Measurements from ENCODE around the gene RELL1.
A peak's percentile ranks its signal among the peaks of the same experiment; 100 is the strongest.
"Not testable (repeated sequence)": the region's sequence is repeated elsewhere in the genome, so short reads cannot be mapped to it uniquely, and the experiment has no call there.

The RELL1 gene

DNA sequence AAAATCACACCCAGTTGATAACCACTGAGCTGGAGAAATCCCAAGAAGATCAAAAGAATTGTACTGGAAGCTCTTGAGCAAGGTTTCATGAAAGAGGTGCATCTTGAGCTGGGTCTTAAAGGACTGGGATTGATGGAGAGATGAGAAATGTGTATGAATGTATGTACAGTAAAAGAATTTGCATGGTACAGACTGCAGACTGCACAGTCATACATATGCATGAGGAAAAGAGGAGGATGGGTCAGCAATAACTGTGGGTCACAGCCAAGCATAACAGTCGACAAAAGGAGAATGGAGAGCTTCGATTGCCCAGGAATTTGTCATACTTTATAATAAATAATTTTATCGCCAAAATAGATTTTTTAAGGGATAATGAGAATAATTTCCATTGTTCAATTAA lies 4.8 kb upstream of the RELL1 start:
- DNase-seq = no peak

DNA sequence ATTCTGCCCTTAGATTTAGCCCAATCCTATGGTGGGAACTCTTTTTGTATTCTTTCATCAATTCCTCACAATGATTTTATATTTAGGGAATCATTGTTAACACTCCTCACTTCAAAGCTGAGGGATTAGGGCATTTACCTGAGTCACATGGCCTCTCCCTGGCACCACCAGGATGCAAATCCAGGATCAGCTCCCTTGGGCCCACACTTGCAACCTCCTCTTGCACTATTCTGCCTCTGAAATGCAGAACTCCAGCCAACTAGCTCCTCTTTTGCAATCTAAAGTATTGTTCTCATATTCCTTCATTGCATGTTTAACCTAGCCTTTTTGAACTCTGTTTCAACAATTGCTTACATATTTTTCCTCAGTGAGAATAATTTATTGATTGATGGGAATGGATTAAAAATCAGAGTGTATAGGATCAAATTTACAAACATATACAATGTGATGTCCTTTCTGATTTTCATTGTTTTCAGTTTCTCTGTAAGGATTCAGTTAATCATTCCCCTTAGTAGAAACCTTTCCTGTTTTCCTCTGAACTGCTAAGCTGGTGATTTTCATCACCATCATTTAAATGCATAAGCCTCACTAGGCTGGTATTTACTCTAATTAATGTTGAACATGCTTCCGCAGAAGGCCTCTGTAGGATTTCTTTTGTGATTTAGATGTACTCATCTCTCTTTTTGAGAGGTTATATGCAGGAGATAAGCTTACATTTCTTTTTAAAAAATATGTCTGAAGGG lies 3.3 kb upstream of the RELL1 start:
- no peak for DNase-seq

DNA sequence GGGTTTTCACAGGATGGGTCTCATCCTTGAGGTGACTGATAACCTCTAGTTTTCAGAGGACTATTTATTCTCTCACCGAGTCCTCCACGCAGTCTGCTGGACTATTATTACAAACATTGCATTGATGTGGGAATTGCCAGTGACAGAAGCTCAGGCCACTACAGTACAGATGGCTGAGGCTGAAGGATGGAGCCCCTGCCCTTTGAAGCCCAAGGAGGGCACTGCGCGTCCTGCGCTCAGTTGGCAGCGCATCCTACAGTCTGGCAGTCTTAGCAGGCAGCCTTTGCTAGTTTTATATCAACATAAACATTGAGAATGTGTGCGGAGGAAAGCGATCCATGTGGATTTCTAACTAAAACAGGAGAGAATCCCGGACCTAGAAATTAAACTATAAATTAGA lies 1.5 kb upstream of the RELL1 start:
- DNase-seq = no peak

DNA sequence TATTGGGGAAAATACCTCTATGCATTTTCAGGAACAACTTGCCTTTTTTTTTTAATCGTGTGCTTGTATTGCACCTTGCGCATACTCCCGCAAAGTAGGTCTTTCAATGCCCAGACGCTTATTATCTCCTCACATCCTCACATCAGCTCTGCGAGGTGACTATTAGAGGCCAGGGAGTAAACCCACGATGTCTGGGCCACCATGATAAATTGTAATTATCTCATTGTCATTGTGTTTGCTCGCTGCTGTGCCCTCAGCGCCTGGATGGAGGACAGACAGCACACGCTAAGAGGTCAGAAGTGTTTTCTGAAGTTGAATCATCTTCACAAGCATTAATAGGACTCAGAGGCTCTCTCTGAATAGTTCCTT lies 1.0 kb upstream of the RELL1 start:
- no peak for DNase-seq

DNA sequence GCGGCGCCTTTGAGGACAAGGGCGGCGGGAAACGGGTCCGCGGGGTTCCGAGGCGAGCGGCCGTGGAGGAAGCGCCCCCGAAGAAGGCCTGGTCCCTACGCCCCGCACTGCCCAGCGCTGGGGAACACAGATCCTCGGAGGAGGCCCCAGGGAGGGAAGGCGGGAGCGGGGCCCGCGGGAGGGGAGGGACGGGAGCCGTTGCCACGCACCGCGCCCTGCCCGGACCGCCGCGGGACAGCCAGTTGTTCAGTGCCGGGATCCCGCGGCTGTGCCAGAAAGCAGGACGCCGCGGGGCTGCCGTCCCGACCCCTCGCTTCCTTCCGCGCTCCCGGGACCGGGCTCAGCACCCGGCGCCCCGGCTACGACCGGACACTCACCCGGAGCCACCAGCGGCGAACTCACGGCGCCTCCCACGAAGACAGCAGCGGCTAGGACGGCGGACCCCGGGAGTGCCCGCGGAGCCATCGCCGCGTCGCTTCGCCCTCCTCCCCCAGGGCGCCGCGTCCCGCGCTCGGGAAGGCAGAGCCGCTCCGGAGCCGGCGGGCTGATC lies 278 bp downstream of the RELL1 start:
- DNase-seq = peak; percentile 56

DNA sequence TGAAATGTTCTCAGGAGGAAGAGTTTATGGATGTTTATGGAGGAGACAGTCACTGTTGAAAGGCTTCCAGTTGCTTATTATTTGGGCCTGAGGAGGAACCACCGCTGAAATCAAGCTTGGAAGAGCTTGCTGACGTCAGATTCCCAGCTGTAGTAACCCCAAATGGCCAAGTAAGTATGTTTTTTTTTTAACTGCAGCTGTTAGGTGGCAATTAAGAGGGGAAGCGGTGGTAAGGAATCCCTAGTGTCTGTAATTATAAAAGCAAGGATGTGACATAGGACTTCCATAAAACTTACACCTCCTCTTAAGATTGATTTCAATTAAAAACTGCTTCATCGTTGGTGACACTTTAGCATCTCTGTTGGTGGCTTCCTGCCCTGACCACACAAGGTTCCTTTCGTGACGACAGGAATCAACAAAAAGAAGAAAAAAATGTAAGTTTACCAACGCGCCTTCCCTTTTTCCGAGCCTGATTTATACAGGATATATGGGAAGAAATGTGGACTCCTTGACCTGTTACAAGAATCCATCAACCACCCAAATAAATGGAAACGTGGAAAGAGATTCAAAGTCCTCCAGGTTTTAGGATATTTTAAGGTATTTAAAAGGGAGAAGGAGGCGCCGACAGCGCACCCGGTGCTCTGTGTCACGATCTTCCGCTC lies 884 bp downstream of the RELL1 start:
- DNase-seq = peak; percentile 70

DNA sequence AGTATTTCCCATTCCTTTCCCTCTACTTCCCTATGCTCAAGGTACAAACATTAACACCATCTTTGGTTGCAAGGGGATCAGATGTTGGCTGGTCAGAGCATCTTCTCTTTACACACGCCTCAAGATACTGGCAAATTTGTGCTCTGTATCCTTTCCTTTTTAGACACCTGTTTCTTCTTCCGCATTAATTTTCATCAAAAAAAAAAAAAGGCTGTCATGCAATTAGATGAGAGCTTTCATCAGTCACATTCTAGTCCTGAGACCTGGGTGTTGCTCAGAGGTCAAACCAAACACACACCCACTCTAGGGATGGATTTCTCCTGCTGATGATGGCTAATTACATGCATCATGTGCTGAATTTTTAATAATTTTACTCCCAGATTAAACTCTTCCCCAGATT lies 2.0 kb downstream of the RELL1 start:
- DNase-seq = no peak

DNA sequence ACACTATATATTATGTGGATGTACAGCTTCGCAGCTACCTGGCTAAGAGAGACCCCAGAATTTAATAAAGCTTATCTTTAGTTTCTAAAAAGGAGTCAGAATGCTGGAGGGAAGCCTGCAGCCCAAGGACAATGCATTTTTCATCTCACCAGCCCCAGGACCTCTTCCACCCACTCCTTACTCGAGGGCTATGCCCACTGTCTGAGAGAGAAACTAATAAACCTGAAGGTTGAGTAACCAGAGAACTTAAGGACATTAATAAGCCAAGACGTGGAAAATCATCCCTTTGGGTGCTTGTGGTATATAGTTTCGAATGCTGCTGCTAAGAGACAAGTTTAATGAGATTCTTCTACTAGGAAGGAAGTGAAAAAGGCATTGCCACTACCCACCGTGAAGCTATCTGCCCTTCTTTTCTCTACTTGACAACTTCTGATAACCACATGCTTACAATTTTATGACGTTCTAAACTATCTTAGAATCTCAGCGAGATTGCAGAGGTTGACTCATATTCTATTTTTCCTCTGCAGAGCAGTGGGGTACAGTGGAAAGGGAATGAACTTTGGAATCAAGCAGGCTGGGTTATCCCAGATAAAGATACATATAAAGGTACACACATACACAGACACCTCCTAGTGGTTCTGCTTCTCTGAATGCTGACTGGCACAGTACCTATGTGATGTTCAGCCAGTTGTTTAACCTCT lies 3.3 kb downstream of the RELL1 start:
- DNase-seq = peak; percentile 56

DNA sequence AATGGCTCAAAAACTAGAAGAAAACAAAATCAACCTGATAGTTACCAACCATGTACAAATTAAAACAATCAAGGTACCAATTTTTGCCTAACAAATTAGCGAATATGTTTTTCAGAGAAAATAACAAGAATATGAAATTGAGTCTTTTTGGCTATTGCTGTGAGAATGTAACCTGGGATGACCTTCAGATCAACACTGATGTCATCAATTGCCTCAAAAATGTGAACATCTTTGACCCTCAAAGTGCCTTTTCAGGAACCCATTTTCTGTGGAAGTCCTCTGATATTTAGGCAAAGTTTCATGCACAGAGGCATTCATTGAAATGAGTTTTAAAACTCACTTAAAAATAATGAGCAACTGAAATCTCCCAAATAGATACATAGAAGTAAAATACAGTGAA lies 6.1 kb downstream of the RELL1 start:
- no peak for DNase-seq

DNA sequence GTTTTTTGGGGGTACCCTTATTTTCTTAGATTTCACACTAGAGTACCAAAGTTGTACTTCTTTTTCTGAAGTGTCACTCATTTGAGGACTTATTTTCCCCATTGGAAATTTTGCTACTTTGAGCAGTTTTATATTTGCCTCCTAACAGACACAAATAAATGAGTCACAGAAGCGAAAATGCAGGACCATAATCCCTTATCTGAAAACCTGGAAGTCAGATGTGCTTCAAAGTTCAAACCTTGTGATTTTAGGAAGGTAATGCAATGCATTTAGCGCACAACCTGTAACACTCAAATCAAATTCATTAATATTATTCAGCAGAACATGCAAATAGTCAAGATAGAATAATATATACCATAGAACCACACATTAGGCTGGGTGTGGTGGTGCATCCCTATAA lies 6.9 kb downstream of the RELL1 start:
- no peak for DNase-seq

DNA sequence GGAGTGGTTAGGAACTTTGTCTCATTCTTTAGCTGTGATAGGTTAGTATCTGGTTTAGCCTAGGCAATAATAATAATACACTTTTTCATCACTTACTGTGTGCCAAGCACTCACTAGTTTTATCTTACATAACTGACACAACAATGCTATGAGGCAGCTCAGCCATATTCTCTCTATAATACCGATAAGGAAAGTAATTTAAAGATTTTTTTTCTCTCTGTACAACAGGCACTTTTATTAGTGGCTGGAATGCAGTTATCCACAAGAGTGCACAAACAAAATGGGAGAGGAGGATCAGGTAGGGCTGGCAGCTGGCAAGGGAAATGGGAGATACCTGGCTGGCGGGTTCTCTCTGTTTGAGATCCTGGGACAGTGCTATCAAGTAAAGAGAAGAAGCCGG lies 7.6 kb downstream of the RELL1 start:
- DNase-seq = no peak

DNA sequence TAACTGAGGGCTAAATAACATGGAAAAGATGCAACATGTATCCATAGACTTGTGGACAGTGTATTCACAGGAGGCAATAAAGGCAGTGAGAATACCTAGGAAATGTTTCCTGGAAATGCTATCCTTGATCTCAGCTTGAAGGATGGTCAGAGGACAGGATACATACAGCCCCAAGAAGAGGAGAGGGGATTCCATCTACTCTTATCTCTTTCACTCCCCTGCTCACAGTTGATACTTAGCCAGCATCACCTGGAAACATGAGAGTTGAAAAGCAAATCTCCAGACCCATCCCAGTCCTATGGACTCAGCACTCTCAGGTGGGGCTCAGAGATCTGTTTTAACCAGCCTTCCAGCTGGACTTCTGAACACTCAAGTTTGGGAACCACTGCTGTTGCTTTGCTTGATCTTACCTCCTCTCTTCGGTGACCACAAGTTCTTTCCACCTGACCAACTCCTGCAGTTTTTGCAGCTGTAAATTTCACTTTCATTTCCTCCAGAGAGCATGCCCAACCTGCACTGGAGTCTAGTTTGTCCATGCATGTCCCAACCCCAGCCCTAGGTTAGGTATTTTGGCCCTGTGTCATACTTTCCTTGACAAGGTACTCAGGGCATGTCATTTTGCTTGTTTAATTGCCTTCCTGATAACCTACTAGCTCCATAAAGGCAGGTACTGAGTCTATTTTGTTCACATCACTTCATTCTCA lies 10.4 kb downstream of the RELL1 start:
- DNase-seq = peak; percentile 52

DNA sequence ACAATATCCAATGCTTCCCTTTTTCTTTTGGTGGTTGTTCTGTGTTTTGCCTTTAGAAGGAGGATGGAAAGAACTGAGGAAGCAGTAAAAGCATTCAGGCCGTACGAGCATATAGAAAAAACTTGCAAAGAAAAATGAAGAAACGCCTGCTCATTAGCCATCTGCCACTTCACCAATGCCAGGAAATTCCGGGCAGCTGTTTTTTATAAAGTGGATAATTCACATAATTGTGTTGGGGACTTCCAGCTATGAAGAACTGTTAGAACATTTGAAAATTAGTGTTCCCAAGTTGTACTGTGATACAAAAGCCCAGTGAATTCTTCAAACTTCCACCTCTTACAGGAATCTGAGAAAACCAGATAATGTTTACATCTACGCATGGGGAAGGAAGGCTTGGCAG lies 11.7 kb downstream of the RELL1 start:
- no peak for DNase-seq

DNA sequence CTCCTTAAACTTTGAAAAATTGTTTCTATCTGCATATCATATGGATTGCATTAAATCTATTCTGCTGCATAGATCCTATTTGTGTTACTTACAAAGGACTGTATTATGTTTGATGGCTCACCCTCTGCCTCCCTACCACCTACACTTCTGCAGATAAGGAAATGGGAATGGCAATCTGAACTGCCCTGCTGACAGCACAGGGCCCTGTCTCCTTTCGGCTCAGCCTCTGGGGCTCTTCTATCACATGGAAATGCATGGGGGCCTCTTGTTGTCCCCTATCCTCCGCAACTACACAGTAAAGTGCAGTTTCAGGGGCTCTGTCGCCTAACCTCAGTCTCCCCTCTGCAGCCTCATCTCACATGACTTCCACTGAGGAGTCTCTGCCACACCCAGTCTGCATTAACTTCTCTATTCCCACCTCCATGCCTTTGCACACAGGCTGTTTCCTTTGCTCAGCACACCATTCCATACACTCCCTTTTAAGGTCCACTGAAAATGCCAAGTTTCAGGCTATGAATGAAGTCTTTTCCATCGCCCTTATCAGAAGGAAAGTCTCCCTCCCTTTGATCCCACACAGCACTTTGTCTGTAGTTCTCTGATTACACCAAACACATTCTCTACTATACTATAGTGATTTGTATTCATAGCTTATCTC lies 12.5 kb downstream of the RELL1 start:
- DNase-seq = no peak

DNA sequence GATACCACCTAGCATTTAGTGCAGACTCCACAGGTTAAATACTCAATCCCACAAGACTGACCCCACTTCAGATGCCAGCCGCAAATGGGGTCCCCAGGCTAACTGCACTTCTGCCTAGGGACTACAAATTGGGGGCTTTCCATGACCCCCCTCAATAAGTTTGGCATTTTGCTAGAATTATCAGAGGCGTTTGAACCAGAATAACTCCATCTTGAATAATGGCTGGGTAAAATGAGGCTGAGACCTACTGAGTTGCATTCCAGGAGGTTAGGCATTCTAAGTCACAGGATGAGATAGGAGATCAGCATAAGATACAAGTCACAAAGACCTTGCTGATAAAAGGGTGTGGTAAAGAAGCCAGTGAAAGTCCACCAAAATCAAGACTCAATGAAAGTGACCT lies 15.1 kb downstream of the RELL1 start:
- no peak for DNase-seq

DNA sequence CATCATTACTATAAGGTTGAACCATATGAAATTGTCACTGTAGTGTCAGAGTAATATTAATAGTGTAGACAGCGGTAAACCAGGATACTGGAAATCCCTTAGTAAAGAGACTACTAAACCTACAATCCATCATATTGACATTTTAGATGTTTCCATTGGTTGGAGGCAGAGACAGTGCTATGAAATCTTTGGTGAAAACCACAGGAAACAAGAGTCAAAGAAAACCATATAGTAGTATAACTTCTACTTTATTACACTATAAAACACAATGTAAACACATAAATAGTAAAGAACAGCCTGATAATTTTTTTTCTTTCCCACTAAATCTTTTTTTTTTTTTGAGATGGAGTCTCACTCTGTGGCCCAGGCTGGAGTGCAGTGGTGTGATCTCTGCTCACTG lies 15.9 kb downstream of the RELL1 start:
- DNase-seq = no peak

DNA sequence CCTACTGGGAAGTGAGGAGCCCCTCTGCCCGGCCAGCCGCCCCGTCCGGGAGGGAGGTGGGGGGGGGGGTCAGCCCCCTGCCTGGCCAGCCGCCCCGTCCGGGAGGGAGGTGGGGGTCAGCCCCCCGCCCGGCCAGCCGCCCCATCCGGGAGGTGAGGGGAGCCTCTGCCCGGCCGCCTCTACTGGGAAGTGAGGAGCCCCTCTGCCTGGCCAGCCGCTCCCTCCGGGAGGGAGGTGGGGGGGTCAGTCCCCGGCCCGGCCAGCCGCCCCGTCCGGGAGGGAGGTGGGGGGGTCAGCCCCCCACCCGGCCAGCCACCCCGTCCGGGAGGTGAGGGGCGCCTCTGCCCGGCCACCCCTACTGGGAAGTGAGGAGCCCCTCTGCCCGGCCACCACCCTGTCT lies 17.1 kb downstream of the RELL1 start:
- not testable (repeated sequence) for DNase-seq

DNA sequence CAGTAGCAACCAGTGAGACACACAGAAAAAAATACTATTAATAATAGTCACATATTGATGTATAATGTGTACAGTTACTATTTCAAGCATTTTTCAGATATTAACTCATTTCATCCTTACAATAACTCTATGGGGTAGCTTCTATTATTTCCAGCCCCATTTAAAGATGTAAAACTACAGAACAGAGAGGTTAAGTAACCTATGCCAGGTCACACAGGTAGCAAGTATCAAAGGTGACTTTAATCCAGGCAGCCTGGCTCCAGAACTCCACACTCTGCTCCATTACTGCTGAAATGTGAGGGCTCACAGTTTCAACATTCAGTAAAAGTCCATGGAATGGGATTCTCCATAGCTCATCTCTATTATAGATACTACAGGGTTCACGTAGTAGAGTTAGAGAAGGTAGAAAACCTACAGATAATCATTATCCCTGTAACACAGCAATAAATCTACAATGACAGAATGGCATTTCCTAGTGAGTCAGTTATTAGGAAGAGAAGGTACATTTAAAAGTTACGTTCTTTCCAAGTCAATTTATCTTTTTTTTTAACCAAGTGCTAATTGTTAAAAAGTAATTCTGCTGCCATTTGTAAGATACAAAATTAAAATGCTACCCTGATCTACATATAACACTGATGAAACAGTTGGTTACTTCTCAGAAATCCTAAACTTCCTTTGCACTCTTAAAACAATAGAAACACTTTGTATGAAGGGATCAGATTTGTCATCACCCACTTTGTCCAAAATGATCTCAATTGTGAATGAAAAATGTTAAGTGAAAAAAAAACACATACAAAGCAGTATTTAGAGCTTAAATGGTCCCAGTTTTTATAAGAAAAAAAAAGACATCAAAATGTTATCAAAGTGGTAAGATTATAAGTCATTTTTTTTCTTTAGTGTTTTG lies 18.7 kb downstream of the RELL1 start:
- DNase-seq = no peak

DNA sequence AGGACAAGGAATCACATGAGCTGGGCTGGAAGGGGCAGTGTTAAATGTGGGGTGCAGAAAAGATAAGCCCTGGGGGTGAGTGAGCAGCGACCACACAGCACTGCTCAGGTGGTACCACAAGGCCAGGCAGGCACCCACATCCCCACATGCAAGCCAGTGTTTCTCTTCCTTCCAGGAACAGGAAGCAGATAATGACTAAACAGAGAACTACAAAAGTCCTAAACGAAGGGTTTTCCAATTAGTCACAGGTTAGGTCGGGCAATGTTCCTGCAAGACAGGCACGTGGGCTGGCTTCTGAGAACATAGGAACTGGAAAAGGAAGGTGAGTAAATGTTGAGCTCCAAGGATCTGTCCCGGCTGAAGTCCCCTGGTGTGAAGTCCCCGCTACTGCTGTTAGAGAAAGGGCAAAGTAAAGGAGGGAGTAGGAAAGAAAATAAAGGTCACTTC lies 19.5 kb downstream of the RELL1 start:
- peak; percentile 71 for DNase-seq

DNA sequence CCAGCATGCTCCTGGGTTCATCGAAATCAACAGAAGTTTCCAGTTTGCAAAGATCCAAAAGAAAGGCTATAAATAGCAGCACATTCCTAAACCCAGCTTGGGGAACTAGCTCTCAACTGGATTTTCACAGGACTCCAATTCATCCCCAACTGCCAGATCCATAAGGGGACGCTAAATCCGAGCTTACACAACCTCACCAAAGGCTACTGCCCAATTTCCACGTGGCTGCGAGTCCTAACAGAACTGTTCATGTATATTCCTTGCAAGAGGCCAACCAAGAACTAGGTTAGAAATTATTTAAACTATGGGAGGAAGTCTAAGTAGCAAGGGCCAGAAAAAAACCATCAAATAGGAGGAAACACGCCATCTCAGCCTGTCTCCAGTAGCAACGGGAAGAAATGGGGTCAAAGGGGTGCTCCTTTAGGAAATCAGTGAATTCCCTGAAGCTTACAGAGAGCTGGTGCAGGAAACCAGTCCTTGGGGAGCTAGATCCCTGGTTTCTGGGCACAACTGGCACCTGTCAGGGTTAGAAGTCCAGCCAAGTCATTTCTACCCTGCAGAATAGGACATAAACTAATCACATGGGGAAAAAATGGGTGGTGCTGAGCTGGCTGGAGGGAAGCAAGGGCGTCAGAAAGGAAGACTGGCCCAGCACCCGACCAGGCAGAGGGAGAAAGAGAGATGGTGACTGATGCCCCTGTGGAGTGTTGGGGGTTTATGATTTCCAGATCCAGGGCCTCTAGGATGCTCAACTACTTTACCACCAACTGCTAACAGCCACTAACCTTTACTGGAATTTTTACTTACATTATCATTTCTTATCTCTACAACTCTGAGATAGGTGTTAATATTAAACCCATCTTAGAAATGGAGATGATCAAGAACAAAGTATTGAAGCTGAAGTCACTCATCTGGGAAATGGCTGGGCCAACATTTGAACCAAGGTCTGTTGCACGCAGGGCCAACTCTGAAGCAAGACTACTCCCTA lies 20.5 kb downstream of the RELL1 start:
- DNase-seq = no peak

All from activated CD4-positive, alpha-beta T cell treated with anti-CD3 and anti-CD28 coated beads, Interleukin-10, Interleukin-2, amounts not matched to agents 100 ng/mL and 50 ng/mL, durations not matched to agents 16 hours and 8 hours (primary cell).